HepG2 (cell line): ENCODE data around the gene LRRN2. TPM values are rescaled to one million over a fixed set of nuclear protein-coding genes. Genes with fewer than 3 reads are reported as not detected.
A peak's percentile ranks its signal among the peaks of the same experiment; 100 is the strongest.

Source experiments
- ATAC-seq: fragments of 200-7000 bp; cut with Tn5 transposase; 3 replicates; pipeline ENCODE4 v1.9.1; 2020; ENCODE audit warnings: mild to moderate bottlenecking, moderate library complexity
- BruUV-seq: library from RNA; stranded (reverse); fragments of 400-500 nt; replicated peaks from 2 replicates; lab custom pipeline; 2021; lab: Mats Ljungman, UMichigan
- CTCF ChIA-PET: fragments of 300-600 bp; formaldehyde crosslinking; extraction: SDS; loops from one replicate; lab custom pipeline; 2021; ENCODE audit warnings: low total read pairs, inconsistent platforms, low intra/inter-chr PET ratio; lab: Yijun Ruan, JAX
- POLR2A ChIA-PET: fragments of 350-600 bp; sonication (Branson Sonifier 250); formaldehyde crosslinking; loops from one replicate; lab custom pipeline; 2020; ENCODE audit warnings: antibody characterized with exemption, inconsistent platforms; lab: Yijun Ruan, JAX
- DNase-seq: peaks from one replicate; pipeline ENCODE4 v3.0.0-alpha.2; 2015; ENCODE audit warnings: low spot score
- FAIRE-seq: peaks from 3 replicates; lab custom pipeline; 2011; peaks lifted over from hg19 to GRCh38; lab: Jason Lieb, UNC
- H2AFZ ChIP-seq: one replicate; pipeline ENCODE4 v1.6.1; 2011; ENCODE audit warnings: low read length, inconsistent platforms
- H3K27ac ChIP-seq: fragments of 300-600 bp; 3 replicates; pipeline ENCODE4 v1.8.0; 2011; ENCODE audit warnings: mixed run types, mild to moderate bottlenecking, mixed read lengths, low read length, inconsistent platforms; ENCODE audit not compliant: insufficient read depth; ENCODE audit errors: extremely low read length
- H3K27me3 ChIP-seq, 2 experiments: fragments of 200-600 bp in 1 of 2; 2 replicates in 1 of 2; 3 replicates in 1 of 2; pipeline versions ENCODE4 v1.6.0 to v1.8.0; 2011; ENCODE audit warnings: low read length in 2 of 2, mild to moderate bottlenecking in 2 of 2, moderate library complexity in 2 of 2, inconsistent platforms in 1 of 2; ENCODE audit not compliant: insufficient read depth in 2 of 2, control insufficient read depth in 1 of 2
- H3K36me3 ChIP-seq, 2 experiments: fragments of 200-600 bp in 1 of 2; replicated peaks in 1 of 2; 2 replicates in 1 of 2; 3 replicates in 1 of 2; pipeline versions ENCODE4 v1.5.1 to v1.8.0; 2011; ENCODE audit warnings: low read length in 2 of 2, inconsistent platforms in 1 of 2; ENCODE audit not compliant: insufficient read depth in 2 of 2, control insufficient read depth in 1 of 2
- H3K4me1 ChIP-seq: 2 replicates; pipeline ENCODE4 v1.5.1; 2012; ENCODE audit warnings: low read length, inconsistent platforms; ENCODE audit not compliant: insufficient read depth
- H3K4me2 ChIP-seq: 2 replicates; pipeline ENCODE4 v1.6.0; 2011; ENCODE audit warnings: low read depth, low read length, inconsistent platforms
- H3K4me3 ChIP-seq, 3 experiments: fragments of 200-600 bp in 1 of 3; sonication (generic), shearing (Covaris generic) in 1 of 3; replicated peaks in 1 of 3; 2 replicates each; pipeline ENCODE4 v1.5.1; 2011 to 2016; ENCODE audit warnings: low read length in 3 of 3, inconsistent platforms in 2 of 3, low read depth in 2 of 3, mild to moderate bottlenecking in 2 of 3, control low read depth in 1 of 3, mixed read lengths in 1 of 3; ENCODE audit not compliant: insufficient read depth in 1 of 3
- H3K79me2 ChIP-seq: one replicate; pipeline ENCODE4 v1.6.1; 2011; ENCODE audit warnings: low read length, inconsistent platforms; ENCODE audit not compliant: insufficient read depth
- H3K9ac ChIP-seq: 2 replicates; pipeline ENCODE4 v1.6.0; 2011; ENCODE audit warnings: mild to moderate bottlenecking, low read depth, low read length, inconsistent platforms; ENCODE audit not compliant: insufficient read depth
- H3K9me3 ChIP-seq: 2 replicates; pipeline ENCODE4 v1.5.1; 2012; ENCODE audit warnings: mild to moderate bottlenecking, low read length
- H4K20me1 ChIP-seq: 2 replicates; pipeline ENCODE4 v1.6.0; 2011; ENCODE audit warnings: inconsistent platforms, mild to moderate bottlenecking, low read length, moderate library complexity; ENCODE audit not compliant: insufficient read depth
- EZH2 ChIP-seq: conservative IDR thresholded peaks from 2 replicates; pipeline ENCODE4 v1.6.1; 2012; ENCODE audit warnings: mild to moderate bottlenecking, low read depth, low read length, moderate library complexity
- HOXA9 ChIP-seq: sonication (generic); formaldehyde crosslinking; IDR thresholded peaks from 2 replicates; pipeline ENCODE4 v1.8.1; 2022; ENCODE audit warnings: missing genetic modification reagents, mild to moderate bottlenecking, moderate library complexity, borderline replicate concordance
- HOXD1 ChIP-seq: sonication (generic); formaldehyde crosslinking; IDR thresholded peaks from 2 replicates; pipeline ENCODE4 v1.5.0; 2020; ENCODE audit warnings: missing genetic modification reagents
- MAFF ChIP-seq: IDR thresholded peaks from 2 replicates; pipeline ENCODE4 v1.6.1; 2011; ENCODE audit warnings: low read depth, low read length, improper control_type of control experiment
- MAFK ChIP-seq, 2 experiments: IDR thresholded peaks in 1 of 2; conservative IDR thresholded peaks in 1 of 2; 2 replicates each; pipeline ENCODE4 v1.6.1; 2011; ENCODE audit warnings: improper control_type of control experiment in 2 of 2, low read length in 2 of 2
- NFYC ChIP-seq: IDR thresholded peaks from 2 replicates; pipeline ENCODE4 v1.6.1; 2016; ENCODE audit warnings: missing genetic modification reagents, missing compliant biosample characterization
- PHB2 ChIP-seq: fragments of 450-650 bp; IDR thresholded peaks from 2 replicates; pipeline ENCODE4 v1.6.1; 2018; ENCODE audit not compliant: partially characterized antibody
- RORA ChIP-seq: sonication (generic); formaldehyde crosslinking; IDR thresholded peaks from 2 replicates; pipeline ENCODE4 v1.5.0; 2020; ENCODE audit warnings: mild to moderate bottlenecking, missing genetic modification reagents, moderate library complexity
- ZFP1 ChIP-seq: IDR thresholded peaks from 2 replicates; pipeline ENCODE4 v1.6.1; 2016
- ZNF816 ChIP-seq: sonication (generic); formaldehyde crosslinking; IDR thresholded peaks from 2 replicates; pipeline ENCODE4 v1.8.0; 2022; ENCODE audit warnings: missing genetic modification reagents, mild to moderate bottlenecking, borderline replicate concordance
- WGBS: methylation state at CpG from one replicate; pipeline ENCODE4 v1.1.6; 2017; ENCODE audit warnings: low lambda C conversion rate; 5-methylcytosine and 5-hydroxymethylcytosine counted together
- in situ Hi-C: cut with HindIII; loops from 2 replicates; pipeline ENCODE4 v1.10.0; 2017; ENCODE audit warnings: low pct_unique_long_range_greater_than_20kb; ENCODE audit not compliant: extremely low pct_ligation_motif_present
- intact Hi-C: fragments of 100-400 bp; cut with micrococcal nuclease; formaldehyde crosslinking; loops from one replicate; pipeline ENCODE4 v1.10.0; 2022; ENCODE audit not compliant: unreplicated experiment
- polyA plus RNA-seq, 8 experiments: library from polyadenylated mRNA; depleted of rRNA in 3 of 8; stranded (reverse) in 7 of 8; unstranded in 1 of 8; fragments of >200 nt; fragmentation: Illumina TruSeq in 4 of 8; extraction: Trizol in 4 of 8; gene quantifications; 2 replicates each; pipeline versions ENCODE4 v1.2.1 to v1.2.3, GENCODE V29; 2011 to 2016; ENCODE audit warnings: low read depth in 4 of 8, missing spikeins in 1 of 8, mixed read lengths in 1 of 8; ENCODE audit not compliant: insufficient read depth in 1 of 8
- total RNA-seq, 5 experiments: library from RNA; depleted of rRNA; stranded (reverse); fragments of >200 nt; fragmentation: Illumina TruSeq; extraction: Trizol; gene quantifications; 2 replicates each; pipeline ENCODE4 v1.2.3, GENCODE V29; 2016; ENCODE audit warnings: low read depth in 1 of 5
- TF ChIP-seq, protein P1 (sequence below): sonication (generic); formaldehyde crosslinking; IDR thresholded peaks from 2 replicates; pipeline ENCODE4 v1.8.0; 2022; ENCODE audit warnings: missing genetic modification reagents, mild to moderate bottlenecking, moderate library complexity, borderline replicate concordance
- TF ChIP-seq, protein P2 (sequence below): sonication (generic); formaldehyde crosslinking; IDR thresholded peaks from 2 replicates; pipeline ENCODE4 v1.4.0; 2020; ENCODE audit warnings: missing genetic modification reagents

Gene LRRN2
- total and polyA plus RNA-seq, 2 of the 13 experiments (the other 11 are each of a cell fraction or from before 2014, with no cell fraction given), result not detected

DNA sequence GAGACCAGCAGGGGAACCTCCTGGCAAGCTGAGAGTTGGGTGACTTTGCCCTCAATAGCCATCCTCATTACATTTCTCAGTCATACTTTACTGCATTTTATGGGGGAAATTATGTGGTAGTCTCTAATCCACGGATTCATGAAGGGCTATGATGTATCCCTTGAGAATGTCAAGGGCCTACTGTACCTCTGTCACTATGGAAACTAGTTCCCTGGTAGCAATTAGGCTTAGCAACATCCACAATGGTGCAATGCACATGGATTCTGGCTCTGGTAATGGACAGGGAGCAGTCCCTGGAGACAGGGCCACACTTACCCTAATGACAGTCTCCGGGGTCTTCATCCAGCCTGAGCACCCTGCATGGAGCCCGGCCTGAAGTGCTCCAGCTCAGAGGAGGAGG lies 26.5 kb downstream of the LRRN2 start:
- Histone ChIP-seq H3K27ac (no peak overlapping the region), H3K4me2 (no peak overlapping the region), H3K4me3 (no peak overlapping the region), H3K4me1 (no peaks in the 10 kb centered on the region), H3K27me3 (peaks cover 3 to 30% of the 10 kb centered on the region in 2 experiments; a peak in 4 of 5 replicates), H4K20me1 (no peaks in the 10 kb centered on the region), H3K36me3 (no peaks in the 10 kb centered on the region), H3K79me2 (no peaks in the 10 kb centered on the region), H2AFZ (no peak overlapping the region), H3K9ac (no peak overlapping the region), H3K9me3 (no peaks in the 10 kb centered on the region)
- no peak for DNase-seq
- no peak for TF ChIP-seq NFYC (CRISPR knock-in tag)
- in situ Hi-C loops, result no loop called here
- ATAC-seq, result no peak
- POLR2A ChIA-PET, result no interaction called here
- 0% methylated on average over 1 of the region's 3 CpGs for WGBS
- no peak for FAIRE-seq
- intact Hi-C loops, result no loop called here
- no TSS peak for BruUV-seq
- CTCF ChIA-PET, result no interaction called here

GRCh38 chr1:204658295-204658694 lies 27.2 kb downstream of the LRRN2 start:
- CTCF ChIA-PET, result no interaction called here
- no peak overlapping the region for H2AFZ ChIP-seq
- no peaks in the 10 kb centered on the region for H4K20me1 ChIP-seq
- TF ChIP-seq HOXA9 (CRISPR knock-in tag) (no peak), RORA (no peak), ZFP1 (no peak), MAFK (conservative IDR thresholded peaks at IDR 0.05 in 1 of 2, IDR thresholded peaks at IDR 0.05 in 1 of 2; ENCODE audit: low read length in 2 of 2) (peak; percentile 87 to 90), PHB2 (no peak), ZNF816 (CRISPR knock-in tag) (no peak), HOXD1 (CRISPR knock-in tag) (no peak), EZH2 (no peak), MAFF (peak; percentile 90)
- TF ChIP-seq, protein P1, sequence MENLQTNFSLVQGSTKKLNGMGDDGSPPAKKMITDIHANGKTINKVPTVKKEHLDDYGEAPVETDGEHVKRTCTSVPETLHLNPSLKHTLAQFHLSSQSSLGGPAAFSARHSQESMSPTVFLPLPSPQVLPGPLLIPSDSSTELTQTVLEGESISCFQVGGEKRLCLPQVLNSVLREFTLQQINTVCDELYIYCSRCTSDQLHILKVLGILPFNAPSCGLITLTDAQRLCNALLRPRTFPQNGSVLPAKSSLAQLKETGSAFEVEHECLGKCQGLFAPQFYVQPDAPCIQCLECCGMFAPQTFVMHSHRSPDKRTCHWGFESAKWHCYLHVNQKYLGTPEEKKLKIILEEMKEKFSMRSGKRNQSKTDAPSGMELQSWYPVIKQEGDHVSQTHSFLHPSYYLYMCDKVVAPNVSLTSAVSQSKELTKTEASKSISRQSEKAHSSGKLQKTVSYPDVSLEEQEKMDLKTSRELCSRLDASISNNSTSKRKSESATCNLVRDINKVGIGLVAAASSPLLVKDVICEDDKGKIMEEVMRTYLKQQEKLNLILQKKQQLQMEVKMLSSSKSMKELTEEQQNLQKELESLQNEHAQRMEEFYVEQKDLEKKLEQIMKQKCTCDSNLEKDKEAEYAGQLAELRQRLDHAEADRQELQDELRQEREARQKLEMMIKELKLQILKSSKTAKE (CRISPR knock-in tag), result no peak
- TF ChIP-seq, protein P2, sequence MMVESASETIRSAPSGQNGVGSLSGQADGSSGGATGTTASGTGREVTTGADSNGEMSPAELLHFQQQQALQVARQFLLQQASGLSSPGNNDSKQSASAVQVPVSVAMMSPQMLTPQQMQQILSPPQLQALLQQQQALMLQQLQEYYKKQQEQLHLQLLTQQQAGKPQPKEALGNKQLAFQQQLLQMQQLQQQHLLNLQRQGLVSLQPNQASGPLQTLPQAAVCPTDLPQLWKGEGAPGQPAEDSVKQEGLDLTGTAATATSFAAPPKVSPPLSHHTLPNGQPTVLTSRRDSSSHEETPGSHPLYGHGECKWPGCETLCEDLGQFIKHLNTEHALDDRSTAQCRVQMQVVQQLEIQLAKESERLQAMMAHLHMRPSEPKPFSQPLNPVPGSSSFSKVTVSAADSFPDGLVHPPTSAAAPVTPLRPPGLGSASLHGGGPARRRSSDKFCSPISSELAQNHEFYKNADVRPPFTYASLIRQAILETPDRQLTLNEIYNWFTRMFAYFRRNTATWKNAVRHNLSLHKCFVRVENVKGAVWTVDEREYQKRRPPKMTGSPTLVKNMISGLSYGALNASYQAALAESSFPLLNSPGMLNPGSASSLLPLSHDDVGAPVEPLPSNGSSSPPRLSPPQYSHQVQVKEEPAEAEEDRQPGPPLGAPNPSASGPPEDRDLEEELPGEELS (CRISPR knock-in tag), result no peak
- TF ChIP-seq, all 625 proteins: peak for 2
- Histone ChIP-seq H3K4me2 (no peak overlapping the region), H3K4me1 (no peaks in the 10 kb centered on the region), H3K4me3 (no peak overlapping the region), H3K27ac (no peak overlapping the region), H3K27me3 (peaks cover 3 to 23% of the 10 kb centered on the region in 2 experiments; a peak in 4 of 5 replicates), H3K79me2 (no peaks in the 10 kb centered on the region), H3K9me3 (no peaks in the 10 kb centered on the region), H3K9ac (no peak overlapping the region), H3K36me3 (no peaks in the 10 kb centered on the region)
- intact Hi-C loops, result no loop called here
- DNase-seq, result no peak
- BruUV-seq, result no TSS peak
- ATAC-seq, result no peak
- no peak for FAIRE-seq
- POLR2A ChIA-PET, result no interaction called here
- 0% methylated on average over 1 of the region's 1 CpG for WGBS
- in situ Hi-C loops, result no loop called here
